CD14-positive monocyte (primary cell): ENCODE results near the gene LTBP1. TPM values are rescaled to one million over a fixed set of nuclear protein-coding genes. Genes with fewer than 3 reads are reported as not detected.

Source experiments
- DNase-seq, 3 donors: peaks; one replicate each; pipeline ENCODE4 v3.0.0-alpha.2; 2011 to 2022
- H2AFZ ChIP-seq: 2 replicates; pipeline ENCODE4 v1.6.0; 2012; ENCODE audit warnings: mild to moderate bottlenecking, low read depth, low read length, inconsistent platforms; ENCODE audit not compliant: insufficient read depth, poor library complexity, severe bottlenecking
- H3K27ac ChIP-seq, 2 donors: 1 replicate in 1 of 2; 2 replicates in 1 of 2; pipeline ENCODE4 v1.5.1; 2012 to 2013; ENCODE audit warnings: low read length in 2 of 2, control low read depth in 1 of 2, inconsistent platforms in 1 of 2, low read depth in 1 of 2, mild to moderate bottlenecking in 1 of 2
- H3K27me3 ChIP-seq, 2 donors: one replicate each; pipeline versions ENCODE4 v1.6.0 to v1.6.1; 2011 to 2013; ENCODE audit warnings: low read length in 2 of 2; ENCODE audit not compliant: control insufficient read depth in 2 of 2, insufficient read depth in 2 of 2
- H3K36me3 ChIP-seq, 2 donors: replicated peaks in 1 of 2; 1 replicate in 1 of 2; 2 replicates in 1 of 2; pipeline versions ENCODE4 v1.5.1 to v1.6.1; 2012 to 2013; ENCODE audit warnings: low read length in 2 of 2, control low read depth in 1 of 2, inconsistent platforms in 1 of 2, mild to moderate bottlenecking in 1 of 2; ENCODE audit not compliant: insufficient read depth in 2 of 2, control insufficient read depth in 1 of 2
- H3K4me1 ChIP-seq, 2 donors: 1 replicate in 1 of 2; 2 replicates in 1 of 2; pipeline versions ENCODE4 v1.5.1 to v1.6.1; 2012 to 2013; ENCODE audit warnings: low read length in 2 of 2, control low read depth in 1 of 2, inconsistent platforms in 1 of 2, mild to moderate bottlenecking in 1 of 2, moderate library complexity in 1 of 2; ENCODE audit not compliant: insufficient read depth in 2 of 2, control insufficient read depth in 1 of 2
- H3K4me2 ChIP-seq: replicated peaks from 2 replicates; pipeline ENCODE3; 2012; ENCODE audit warnings: low read length, moderate library complexity, mild to moderate bottlenecking; ENCODE audit not compliant: poor library complexity, severe bottlenecking; ENCODE audit errors: extremely low read depth
- H3K4me3 ChIP-seq, 3 experiments: fragments of 200-600 bp in 1 of 3; sonication (generic) in 1 of 3; replicated peaks in 1 of 3; 1 replicate in 2 of 3; 2 replicates in 1 of 3; pipeline ENCODE4 v1.5.1; 2011 to 2013; ENCODE audit warnings: low read length in 3 of 3, mild to moderate bottlenecking in 3 of 3, control low read depth in 2 of 3, low read depth in 2 of 3, inconsistent platforms in 1 of 3, moderate library complexity in 1 of 3
- H3K79me2 ChIP-seq: 2 replicates; pipeline ENCODE4 v1.6.0; 2012; ENCODE audit warnings: mild to moderate bottlenecking, control low read depth, inconsistent platforms, low read length, moderate library complexity; ENCODE audit not compliant: insufficient read depth
- H3K9ac ChIP-seq: 2 replicates; pipeline ENCODE4 v1.6.0; 2017; ENCODE audit warnings: low read length, mild to moderate bottlenecking; ENCODE audit not compliant: insufficient read depth, poor library complexity, severe bottlenecking
- H3K9me3 ChIP-seq, 2 donors: replicated peaks in 1 of 2; 1 replicate in 1 of 2; 2 replicates in 1 of 2; pipeline versions ENCODE4 v1.5.1 to v1.6.1; 2012 to 2013; ENCODE audit warnings: low read length in 2 of 2, control low read depth in 1 of 2; ENCODE audit not compliant: control insufficient read depth in 1 of 2, insufficient read depth in 1 of 2
- H4K20me1 ChIP-seq: 2 replicates; pipeline ENCODE4 v1.6.0; 2012; ENCODE audit warnings: mild to moderate bottlenecking, low read length, control low read depth, moderate library complexity; ENCODE audit not compliant: insufficient read depth
- H3K27ac Mint-ChIP-seq, 7 donors: one replicate each; pipeline ENCODE4 v1.8.0; 2020; ENCODE audit warnings: mild to moderate bottlenecking in 7 of 7, mixed read lengths in 7 of 7, moderate library complexity in 6 of 7, inconsistent platforms in 2 of 7
- H3K27me3 Mint-ChIP-seq, 3 donors: one replicate each; pipeline ENCODE4 v1.8.0; 2021 to 2022; ENCODE audit warnings: low read depth in 3 of 3, mild to moderate bottlenecking in 3 of 3, mixed read lengths in 3 of 3, moderate library complexity in 3 of 3, inconsistent platforms in 1 of 3
- H3K36me3 Mint-ChIP-seq, 2 donors: one replicate each; pipeline ENCODE4 v1.8.0; 2020; ENCODE audit warnings: mixed read lengths in 2 of 2, inconsistent platforms in 1 of 2, mild to moderate bottlenecking in 1 of 2
- H3K4me1 Mint-ChIP-seq: one replicate; pipeline ENCODE4 v1.8.0; 2020; ENCODE audit warnings: mild to moderate bottlenecking, mixed read lengths
- H3K4me3 Mint-ChIP-seq, 2 donors: one replicate each; pipeline ENCODE4 v1.8.0; 2020; ENCODE audit warnings: mild to moderate bottlenecking in 2 of 2, mixed read lengths in 2 of 2, moderate library complexity in 1 of 2
- H3K9me3 Mint-ChIP-seq, 7 donors: one replicate each; pipeline ENCODE4 v1.8.0; 2020 to 2022; ENCODE audit warnings: mixed read lengths in 7 of 7, mild to moderate bottlenecking in 6 of 7, moderate library complexity in 6 of 7, inconsistent platforms in 2 of 7
- CTCF ChIP-seq: fragments of 200-600 bp; IDR thresholded peaks from one replicate; pipeline ENCODE4 v1.8.0; 2022; ENCODE audit warnings: antibody characterized with exemption, mild to moderate bottlenecking
- WGBS: methylation state at CpG from one replicate; pipeline ENCODE4 v1.1.5; 2013; ENCODE audit warnings: missing lambda C conversion rate; ENCODE audit not compliant: insufficient coverage; 5-methylcytosine and 5-hydroxymethylcytosine counted together
- intact Hi-C, 2 donors: fragments of 100-400 bp; cut with micrococcal nuclease; formaldehyde crosslinking; loops; one replicate each; pipeline versions ENCODE4 v1.15.0 to v1.15.1; 2023
- polyA plus RNA-seq, 3 donors: library from polyadenylated mRNA; depleted of rRNA in 1 of 3; unstranded in 2 of 3; stranded (reverse) in 1 of 3; fragments of 300-500 nt in 2 of 3; fragments of >200 nt in 1 of 3; fragmentation: Illumina TruSeq in 2 of 3; gene quantifications; 1 replicate in 2 of 3; 2 replicates in 1 of 3; pipeline ENCODE4 v1.2.3, GENCODE V29; 2012 to 2021

The LTBP1 gene
- polyA plus RNA-seq, 3 donors = 0.18 to 0.24 TPM; not detected in 1

- Histone ChIP-seq H4K20me1 (no peaks in the 10 kb centered on the region), H3K4me1 (no peaks in the 10 kb centered on the region), H3K27me3 (no peaks in the 10 kb centered on the region), H2AFZ (no peak overlapping the region), H3K9ac (no peak overlapping the region), H3K27ac (no peak overlapping the region), H3K9me3 (no peaks in the 10 kb centered on the region), H3K79me2 (no peaks in the 10 kb centered on the region), H3K4me3 (no peak overlapping the region), H3K36me3 (no peaks in the 10 kb centered on the region), H3K4me2 (no peak overlapping the region)
- H3K4me1 Mint-ChIP-seq = no peaks in the 10 kb centered on the region
- peaks cover 0 to 5% (median 3%) of the 10 kb centered on the region in 3 donors for H3K27me3 Mint-ChIP-seq
- H3K36me3 Mint-ChIP-seq = no peaks in the 10 kb centered on the region
- DNase-seq = no peak
- TF ChIP-seq CTCF = no peak
- WGBS = 96% methylated on average over 7 of the region's 10 CpGs
- H3K9me3 Mint-ChIP-seq = peaks cover 0 to 4% (median 0%) of the 10 kb centered on the region in 7 donors
- intact Hi-C loops = no loop called here
- H3K27ac Mint-ChIP-seq = no peak overlapping the region
- no peak overlapping the region for H3K4me3 Mint-ChIP-seq
These were observed 357.5 kb downstream of the LTBP1 start for GRCh38 chr2:33304032-33304864.

GRCh38 chr2:33307659-33308270 lies 361.0 kb downstream of the LTBP1 start:
- H4K20me1 ChIP-seq = no peaks in the 10 kb centered on the region
- TF ChIP-seq CTCF = no peak
- no peak overlapping the region for H3K4me3 ChIP-seq
- no peak overlapping the region for H2AFZ ChIP-seq
- H3K36me3 ChIP-seq = no peaks in the 10 kb centered on the region
- no peak for DNase-seq
- peaks cover 0 to 4% (median 0%) of the 10 kb centered on the region in 7 donors for H3K9me3 Mint-ChIP-seq
- H3K36me3 Mint-ChIP-seq = no peaks in the 10 kb centered on the region
- H3K27ac ChIP-seq = no peak overlapping the region
- no peaks in the 10 kb centered on the region for H3K79me2 ChIP-seq
- H3K4me1 Mint-ChIP-seq = no peaks in the 10 kb centered on the region
- H3K27me3 Mint-ChIP-seq = peaks cover 0 to 5% (median 3%) of the 10 kb centered on the region in 3 donors
- H3K27me3 ChIP-seq = no peaks in the 10 kb centered on the region
- intact Hi-C loops = no loop called here
- H3K27ac Mint-ChIP-seq = no peak overlapping the region
- 100% methylated on average over 1 of the region's 9 CpGs for WGBS
- H3K4me1 ChIP-seq = no peaks in the 10 kb centered on the region
- no peak overlapping the region for H3K9ac ChIP-seq
- no peaks in the 10 kb centered on the region for H3K9me3 ChIP-seq
- no peak overlapping the region for H3K4me3 Mint-ChIP-seq
- no peak overlapping the region for H3K4me2 ChIP-seq
